Endothelial cell of umbilical vein (primary cell): Measurements from ENCODE around the gene SRGAP2. TPM values are rescaled to one million over a fixed set of nuclear protein-coding genes. Genes with fewer than 3 reads are reported as not detected.
"Not testable (repeated sequence)": the region's sequence is repeated elsewhere in the genome, so short reads cannot be mapped to it uniquely, and the experiment has no call there.

Source experiments
- BruUV-seq: library from RNA; stranded (reverse); fragments of 400-500 nt; replicated peaks from 2 replicates; lab custom pipeline; 2021; lab: Mats Ljungman, UMichigan
- CTCF ChIA-PET: fragments of 300-600, 350-600 bp; sonication (Branson Sonifier 250); formaldehyde crosslinking; loops from one replicate; lab custom pipeline; 2021; ENCODE audit warnings: antibody characterized with exemption, inconsistent platforms; lab: Charles Lee
- POLR2A ChIA-PET: fragments of 300-600, 350-600 bp; sonication (Branson Sonifier 250); formaldehyde crosslinking; loops from one replicate; lab custom pipeline; 2021; ENCODE audit warnings: antibody characterized with exemption, inconsistent platforms; lab: Charles Lee
- DNase-seq: peaks from one replicate; pipeline ENCODE4 v3.0.0-alpha.2; 2011; ENCODE audit warnings: low read depth, low spot score
- FAIRE-seq: peaks from 2 replicates; lab custom pipeline; 2011; peaks lifted over from hg19 to GRCh38; lab: Jason Lieb, UNC
- H2AFZ ChIP-seq: 2 replicates; pipeline ENCODE4 v1.6.0; 2012; ENCODE audit warnings: low read depth, low read length, control low read depth, inconsistent platforms
- H3K27ac ChIP-seq: 2 replicates; pipeline ENCODE4 v1.5.1; 2011; ENCODE audit warnings: low read depth, mild to moderate bottlenecking, control low read depth, low read length, moderate library complexity; ENCODE audit not compliant: insufficient read depth
- H3K27me3 ChIP-seq, 2 experiments: 2 replicates each; pipeline versions ENCODE4 v1.6.0 to v1.6.1; 2011; ENCODE audit warnings: low read length in 2 of 2, mixed read lengths in 1 of 2; ENCODE audit not compliant: control insufficient read depth in 2 of 2, insufficient read depth in 2 of 2
- H3K36me3 ChIP-seq, 2 experiments: 2 replicates in 1 of 2; 3 replicates in 1 of 2; pipeline ENCODE4 v1.5.1; 2011; ENCODE audit warnings: low read length in 2 of 2, mild to moderate bottlenecking in 1 of 2, moderate library complexity in 1 of 2; ENCODE audit not compliant: control insufficient read depth in 2 of 2, insufficient read depth in 2 of 2; ENCODE audit errors: extremely low read depth in 1 of 2
- H3K4me1 ChIP-seq: 3 replicates; pipeline ENCODE4 v1.5.1; 2011; ENCODE audit warnings: mild to moderate bottlenecking, low read length; ENCODE audit not compliant: control insufficient read depth, insufficient read depth; ENCODE audit errors: extremely low read depth
- H3K4me2 ChIP-seq: 2 replicates; pipeline ENCODE4 v1.6.1; 2011; ENCODE audit warnings: low read length, control low read depth, mixed read lengths; ENCODE audit not compliant: insufficient read depth
- H3K4me3 ChIP-seq, 3 experiments: fragments of 200-600 bp in 1 of 3; sonication (generic), shearing (Covaris generic) in 1 of 3; replicated peaks in 1 of 3; 2 replicates each; pipeline ENCODE4 v1.5.1; 2011 to 2016; ENCODE audit warnings: control low read depth in 3 of 3, low read length in 3 of 3, mild to moderate bottlenecking in 2 of 3, inconsistent platforms in 1 of 3, low read depth in 1 of 3, moderate library complexity in 1 of 3; ENCODE audit not compliant: insufficient read depth in 1 of 3
- H3K79me2 ChIP-seq: 2 replicates; pipeline ENCODE4 v1.6.0; 2012; ENCODE audit warnings: low read length, inconsistent platforms; ENCODE audit not compliant: control insufficient read depth, insufficient read depth
- H3K9ac ChIP-seq: replicated peaks from 2 replicates; pipeline ENCODE3; 2011; ENCODE audit warnings: low read length, control low read depth; ENCODE audit not compliant: insufficient read depth; ENCODE audit errors: extremely low read depth
- H3K9me1 ChIP-seq: replicated peaks from 3 replicates; pipeline ENCODE4 v1.6.0; 2011; ENCODE audit warnings: mild to moderate bottlenecking, low read length; ENCODE audit not compliant: control insufficient read depth, insufficient read depth; ENCODE audit errors: extremely low read depth
- H3K9me3 ChIP-seq: replicated peaks from 2 replicates; pipeline ENCODE4 v1.5.1; 2012; ENCODE audit warnings: low read length, inconsistent platforms; ENCODE audit not compliant: control insufficient read depth, insufficient read depth
- H4K20me1 ChIP-seq: replicated peaks from 2 replicates; pipeline ENCODE3; 2011; ENCODE audit warnings: mild to moderate bottlenecking, low read length; ENCODE audit not compliant: control insufficient read depth, insufficient read depth; ENCODE audit errors: extremely low read depth
- dilution Hi-C: fragments of 300-500 bp; cut with MboI; formaldehyde crosslinking; loops from one replicate; pipeline ENCODE4 v1.15.0; 2019; ENCODE audit warnings: low sequenced_read_pairs; ENCODE audit not compliant: extremely low pct_ligation_motif_present
- intact Hi-C: fragments of 100-400 bp; cut with micrococcal nuclease; formaldehyde crosslinking; loops from one replicate; pipeline ENCODE4 v1.10.0; 2022
- polyA plus RNA-seq, 4 experiments: library from polyadenylated mRNA; depleted of rRNA in 3 of 4; stranded (reverse) in 3 of 4; unstranded in 1 of 4; fragments of >200 nt; gene quantifications; 2 replicates each; pipeline versions ENCODE4 v1.2.1 to v1.2.3, GENCODE V29; 2011 to 2012; ENCODE audit warnings: missing spikeins in 1 of 4
- total RNA-seq: library from RNA; stranded (reverse); gene quantifications from 2 replicates; pipeline ENCODE4 v1.2.3, GENCODE V29; 2021

Gene SRGAP2
- total and polyA plus RNA-seq, 2 donors (not counting 3 experiments of a cell fraction or from before 2014, with no cell fraction given) = 46.4 to 138 TPM

DNA sequence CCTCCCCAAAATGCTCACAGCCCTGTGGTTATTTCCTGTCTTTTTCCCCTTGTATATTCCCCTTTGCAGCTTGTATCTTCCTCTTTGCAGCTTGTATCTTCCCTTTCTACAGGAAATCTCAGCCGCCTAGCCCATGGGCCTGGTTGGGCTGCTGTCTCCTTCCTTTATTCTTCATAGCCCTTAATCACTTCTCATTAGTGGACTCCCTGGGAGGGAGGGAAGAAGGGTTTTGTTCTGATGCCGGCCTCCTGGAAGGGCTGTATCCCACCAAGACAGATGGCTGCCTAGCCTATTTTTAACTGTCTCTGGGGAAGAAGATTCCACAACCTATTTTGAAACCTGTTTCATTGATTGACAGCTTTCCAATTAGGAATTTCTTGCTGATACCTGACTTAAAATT, 31.8 kb downstream of the SRGAP2 start:
- not testable (repeated sequence) for DNase-seq, FAIRE-seq

DNA sequence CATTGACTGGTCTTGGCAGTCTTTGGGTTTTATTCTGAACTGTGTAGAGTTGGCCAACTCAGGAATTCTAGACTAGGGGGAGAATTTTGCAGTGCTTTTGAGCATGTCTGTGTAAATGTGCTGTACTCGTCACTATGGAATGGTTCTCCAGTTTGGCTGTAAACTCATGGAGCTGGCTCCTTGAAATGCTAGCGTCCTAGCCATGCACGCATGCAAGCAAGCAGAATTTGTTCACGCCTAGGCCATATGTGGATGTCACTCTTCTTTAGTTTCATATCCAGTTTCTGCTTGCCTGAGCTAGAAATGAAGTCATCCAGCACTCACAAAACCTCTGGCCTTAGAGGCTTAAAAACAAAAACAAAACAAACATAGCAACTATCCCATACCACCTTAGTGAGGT, 36.9 kb downstream of the SRGAP2 start:
- H3K79me2 ChIP-seq, H2AFZ ChIP-seq, H4K20me1 ChIP-seq, H3K4me3 ChIP-seq, H3K4me2 ChIP-seq, DNase-seq, H3K9ac ChIP-seq, H3K27ac ChIP-seq, dilution Hi-C loops, H3K9me1 ChIP-seq, H3K4me1 ChIP-seq, intact Hi-C loops, FAIRE-seq, BruUV-seq, CTCF ChIA-PET, POLR2A ChIA-PET, H3K27me3 ChIP-seq, H3K36me3 ChIP-seq, H3K9me3 ChIP-seq: not testable (repeated sequence)

More for the DNA sequence above, 31.8 kb downstream of the SRGAP2 start:
- H3K27me3 ChIP-seq, H4K20me1 ChIP-seq, H3K9ac ChIP-seq, H3K9me3 ChIP-seq, CTCF ChIA-PET, H3K36me3 ChIP-seq, H3K9me1 ChIP-seq, POLR2A ChIA-PET, H3K4me3 ChIP-seq, H2AFZ ChIP-seq, H3K4me1 ChIP-seq, dilution Hi-C loops, H3K4me2 ChIP-seq, BruUV-seq, H3K79me2 ChIP-seq, intact Hi-C loops, H3K27ac ChIP-seq: not testable (repeated sequence)

DNA sequence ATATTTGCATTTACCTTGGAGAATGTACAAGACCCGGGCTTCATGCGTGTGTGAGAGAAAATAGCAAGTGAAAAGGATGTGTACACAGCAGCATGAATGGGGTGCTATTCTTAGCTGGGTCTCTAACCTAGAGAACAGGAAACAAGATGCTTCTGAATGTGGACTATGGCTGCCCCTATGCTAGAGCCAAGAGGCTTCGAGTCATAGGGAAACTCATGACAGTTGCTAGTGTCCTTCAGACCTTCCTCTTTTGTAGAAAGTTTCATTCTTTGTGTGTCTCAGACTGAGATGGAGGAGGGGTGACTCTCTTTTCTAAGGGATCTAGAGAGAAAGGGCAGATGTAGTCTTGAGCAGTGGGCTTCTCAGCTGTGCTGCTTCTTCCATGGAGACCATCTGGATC, 40.0 kb downstream of the SRGAP2 start:
- POLR2A ChIA-PET, FAIRE-seq: not testable (repeated sequence)

DNA sequence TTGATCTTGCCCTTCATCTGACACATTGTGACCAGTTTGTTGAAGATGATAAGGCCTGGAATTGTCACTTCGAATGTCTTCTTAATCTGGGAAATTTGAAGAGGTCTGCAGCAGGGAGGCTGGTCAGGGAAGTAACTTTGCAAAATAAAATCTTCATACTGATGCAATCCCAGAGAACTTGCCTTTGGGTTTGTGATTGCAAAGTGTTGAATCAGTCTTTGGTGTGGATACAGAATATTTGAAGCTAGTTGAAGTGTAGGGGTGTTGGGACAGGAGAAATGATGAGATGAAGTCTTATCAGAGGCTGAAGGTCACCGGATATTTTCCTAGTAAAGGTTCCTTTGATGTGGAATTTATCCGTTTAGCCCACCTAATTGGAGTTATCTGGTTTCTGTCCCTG, 42.1 kb downstream of the SRGAP2 start:
- intact Hi-C loops, DNase-seq, dilution Hi-C loops, H3K9ac ChIP-seq, H3K4me3 ChIP-seq, POLR2A ChIA-PET, FAIRE-seq, H3K36me3 ChIP-seq, H4K20me1 ChIP-seq, H2AFZ ChIP-seq, H3K27ac ChIP-seq, H3K79me2 ChIP-seq, CTCF ChIA-PET, BruUV-seq, H3K9me1 ChIP-seq, H3K9me3 ChIP-seq, H3K4me1 ChIP-seq, H3K4me2 ChIP-seq, H3K27me3 ChIP-seq: not testable (repeated sequence)

More for the DNA sequence above, 40.0 kb downstream of the SRGAP2 start:
- H3K4me1 ChIP-seq, CTCF ChIA-PET, H3K27ac ChIP-seq, H3K9me1 ChIP-seq, DNase-seq, H4K20me1 ChIP-seq, intact Hi-C loops, H3K36me3 ChIP-seq, H3K27me3 ChIP-seq, H3K79me2 ChIP-seq, dilution Hi-C loops, BruUV-seq, H3K4me3 ChIP-seq, H2AFZ ChIP-seq, H3K9ac ChIP-seq, H3K9me3 ChIP-seq, H3K4me2 ChIP-seq: not testable (repeated sequence)
